Endometrial microvascular endothelial cells (primary cell): ENCODE measurements around the gene YPEL2. TPM values are rescaled to one million over a fixed set of nuclear protein-coding genes. Genes with fewer than 3 reads are reported as not detected.

Experiments
- in situ Hi-C: cut with HindIII; loops from 2 replicates; pipeline ENCODE4 v1.10.0; 2017; ENCODE audit warnings: low sequenced_read_pairs, low pct_unique_long_range_greater_than_20kb; ENCODE audit errors: inconsistent ontology term
- total RNA-seq: library from RNA; depleted of rRNA; stranded (reverse); fragments of >200 nt; gene quantifications from one replicate; pipeline ENCODE4 v1.2.3, GENCODE V29; 2015; ENCODE audit errors: inconsistent ontology term

Gene YPEL2
- total RNA-seq, 1 donor from 2014 or later, result 15.0 TPM

DNA sequence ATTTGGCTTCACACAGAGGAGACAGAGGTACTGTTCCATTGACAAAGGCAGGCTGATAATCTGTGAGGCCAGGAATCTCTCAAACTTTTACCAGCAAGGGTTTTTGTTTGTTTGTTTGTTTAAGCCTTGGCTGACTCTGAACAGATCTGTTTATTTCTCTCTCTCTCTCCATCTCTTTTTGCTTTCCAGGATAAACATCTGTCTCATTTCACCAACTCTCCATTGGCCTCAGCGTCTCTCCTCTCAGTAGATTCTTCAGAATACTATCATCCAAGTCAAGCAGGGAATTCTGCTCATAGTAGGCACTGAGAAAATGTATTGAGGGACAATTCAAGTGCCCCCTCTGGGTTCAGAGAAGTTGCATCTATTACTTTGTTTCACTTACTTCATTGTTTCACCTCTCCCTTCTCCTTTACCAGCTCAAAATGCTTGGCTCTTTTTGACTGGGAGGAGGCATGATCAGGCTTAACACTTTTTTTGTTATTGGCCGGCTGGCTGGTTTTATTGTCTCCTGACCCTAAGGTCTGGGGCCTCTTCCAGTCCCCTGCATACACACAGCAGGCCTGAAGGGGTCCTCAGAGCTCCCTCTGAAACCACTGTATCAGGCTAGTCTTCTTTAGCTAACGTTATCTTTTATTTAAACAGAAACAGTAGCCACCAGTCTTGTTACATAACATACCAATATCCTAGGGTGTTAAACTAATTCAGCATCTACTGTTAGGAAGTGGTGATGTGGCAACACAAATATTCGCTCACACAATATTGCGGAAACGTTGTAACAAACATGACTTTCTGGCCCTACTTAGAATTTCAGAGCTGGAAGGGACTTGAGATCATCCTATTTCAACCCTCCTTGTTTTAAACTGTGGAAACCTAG, 2.0 kb upstream of the YPEL2 start:
- in situ Hi-C loops, result loop anchor here (5.0 kb wide), 1 partner anchor 98 kb away; no protein-coding TSS in a partner anchor

DNA sequence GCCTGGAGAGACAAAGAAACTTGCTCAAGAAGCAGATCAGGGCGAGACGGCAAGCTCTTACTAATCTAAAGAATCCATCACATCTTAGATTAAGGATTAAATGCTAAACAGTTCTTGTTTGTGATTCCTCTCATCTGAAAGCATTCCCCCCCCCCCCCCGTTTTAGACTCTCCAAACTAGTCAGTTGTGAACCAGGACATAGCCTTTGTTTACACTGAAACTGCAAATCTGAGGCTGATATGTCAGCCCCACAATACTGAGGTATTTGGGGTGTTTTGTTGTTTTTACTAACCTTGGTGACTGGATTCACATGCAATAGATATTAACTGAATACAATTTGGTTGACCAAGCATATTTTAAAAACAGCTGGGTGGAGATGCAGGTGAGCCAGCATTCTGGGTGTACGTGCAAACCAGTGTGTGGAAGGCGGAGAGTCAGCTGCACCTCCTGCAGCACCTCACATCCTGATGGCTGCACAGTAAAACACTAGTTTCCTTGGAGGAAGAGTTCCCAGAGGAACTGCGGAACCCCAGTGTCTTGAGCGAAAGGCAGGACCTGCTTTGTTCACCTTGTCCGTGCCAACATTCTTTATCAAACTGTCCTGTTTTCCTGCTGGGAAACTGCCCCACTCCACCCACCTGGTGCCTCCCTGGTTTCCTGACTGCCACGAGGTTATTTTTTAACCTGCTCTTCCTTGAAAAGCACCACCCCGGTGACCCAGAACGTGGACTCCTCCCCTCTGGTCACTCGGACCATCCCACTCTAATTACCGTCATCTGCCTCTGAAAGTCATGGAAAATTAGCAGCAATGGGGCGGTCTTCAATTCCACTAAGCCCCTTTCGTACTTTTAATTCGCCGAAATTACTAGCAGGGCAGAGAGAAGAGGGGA, 1.2 kb upstream of the YPEL2 start:
- in situ Hi-C loops, result loop anchor here (5.0 kb wide), 1 partner anchor 97 kb away; no protein-coding TSS in a partner anchor

DNA sequence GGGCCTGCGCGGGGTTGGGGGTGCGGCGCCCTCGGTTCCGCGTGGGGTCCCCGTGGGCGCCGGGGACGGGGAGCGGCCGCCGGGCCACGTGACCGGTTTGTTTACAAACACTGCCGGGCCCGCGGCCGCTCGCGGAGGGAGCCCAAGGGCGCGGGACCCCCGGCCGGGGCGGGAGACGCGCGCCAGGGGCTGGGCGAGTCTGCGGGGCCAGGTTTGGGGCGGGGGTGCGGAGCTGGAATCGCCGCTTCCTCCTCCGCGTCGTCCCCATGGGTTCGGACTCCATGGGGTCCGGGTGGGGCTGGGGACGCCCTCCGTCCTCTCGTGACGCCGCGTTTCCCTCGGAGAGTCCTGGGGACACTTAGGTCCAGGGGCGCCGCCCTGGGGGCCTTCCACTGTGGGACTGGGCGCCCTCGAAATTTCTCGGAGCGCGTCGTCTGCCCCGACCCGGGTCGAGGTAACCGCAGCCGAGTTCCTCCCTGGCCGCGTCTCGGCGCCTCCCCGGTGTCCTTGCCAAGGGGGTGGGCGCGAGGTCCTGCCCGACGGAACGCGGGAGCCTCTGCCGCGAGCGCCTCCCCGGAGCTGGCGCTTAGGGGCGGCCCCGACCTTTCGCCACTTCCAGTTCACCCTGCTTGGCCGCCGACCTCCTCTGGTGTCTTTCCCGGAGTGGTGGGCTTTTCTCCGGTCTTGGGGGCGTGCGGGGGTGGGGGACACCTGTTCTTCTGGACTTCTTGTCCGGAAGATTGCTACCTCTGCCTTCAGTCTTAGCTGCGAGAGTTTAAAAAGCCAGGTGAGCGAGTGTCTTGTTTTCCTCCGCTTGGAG, 684 bp downstream of the YPEL2 start:
- in situ Hi-C loops, result loop anchor here (5.0 kb wide), 1 partner anchor 95 kb away; no protein-coding TSS in a partner anchor

DNA sequence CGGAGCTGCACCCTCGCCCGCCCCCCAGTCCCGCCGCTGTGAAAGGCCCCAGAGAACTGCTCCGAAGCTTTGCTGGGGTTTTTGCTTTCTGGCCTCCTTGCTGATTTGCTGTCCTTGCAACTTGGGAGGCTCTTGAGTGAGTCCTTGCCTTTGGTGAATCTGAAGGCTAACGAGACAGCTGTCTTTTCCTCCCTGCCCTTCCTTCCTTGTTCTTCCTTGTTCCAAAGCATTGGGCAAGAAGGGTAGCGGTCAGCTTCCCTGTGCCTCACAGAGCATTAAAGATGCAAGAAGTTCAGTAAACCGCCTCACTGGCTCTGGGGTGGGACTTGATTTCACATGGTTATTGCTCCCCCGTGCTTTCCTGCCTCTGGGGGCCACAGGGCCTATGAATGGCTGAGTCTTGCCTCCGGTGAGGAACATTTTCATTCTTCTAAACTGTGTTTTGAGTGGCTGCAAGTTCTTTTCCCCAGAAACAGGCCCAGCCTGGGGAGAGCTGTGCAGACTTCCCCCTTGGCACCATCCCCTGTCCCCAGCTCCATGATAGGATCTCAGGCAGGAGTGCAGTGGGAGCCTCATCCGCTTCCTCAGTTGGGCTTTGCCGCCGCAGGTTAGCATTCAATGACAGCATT, 1.4 kb downstream of the YPEL2 start:
- in situ Hi-C loops, result loop anchor here (5.0 kb wide), 1 partner anchor 94 kb away; no protein-coding TSS in a partner anchor

DNA sequence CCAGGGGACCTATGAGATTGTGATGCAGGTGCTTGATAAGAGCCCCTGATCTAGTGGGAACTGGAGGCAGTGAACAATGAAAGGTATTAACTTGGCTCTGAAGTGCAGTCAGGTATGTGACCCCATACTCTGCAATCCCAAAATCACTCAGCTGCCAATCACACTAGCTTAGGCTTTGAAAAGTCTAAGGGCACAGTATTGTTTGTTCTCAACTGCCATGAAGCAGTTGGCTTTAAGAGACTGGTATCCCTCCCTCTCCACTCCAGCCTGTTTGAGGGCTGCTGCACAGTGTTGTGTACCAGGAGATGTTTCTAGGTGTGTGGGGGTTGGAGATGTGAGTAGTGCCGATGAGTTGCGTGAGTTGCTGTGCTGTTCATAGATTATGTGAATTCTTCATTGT, 2.4 kb downstream of the YPEL2 start:
- in situ Hi-C loops, result loop anchor here (5.0 kb wide), 1 partner anchor 93 kb away; no protein-coding TSS in a partner anchor

DNA sequence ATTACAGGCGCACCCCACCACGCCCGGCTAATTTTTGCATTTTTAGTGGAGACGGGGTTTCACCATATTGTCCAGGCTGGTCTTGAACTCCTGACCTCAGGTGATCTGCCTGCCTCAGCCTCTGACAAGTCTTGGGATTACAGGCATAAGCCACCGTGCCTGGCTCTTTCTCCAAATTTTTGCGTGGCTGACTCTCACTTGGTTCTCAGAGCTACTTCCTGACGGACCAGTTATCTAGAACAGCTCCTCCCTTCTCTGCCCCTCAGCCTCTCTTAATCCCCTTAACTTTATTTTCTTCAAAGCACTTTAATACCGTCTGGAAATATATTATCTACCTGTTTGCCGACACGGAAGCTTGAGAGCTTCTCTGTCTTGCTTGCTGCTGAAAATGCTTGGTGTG, 4.2 kb downstream of the YPEL2 start:
- in situ Hi-C loops, result no loop called here

DNA sequence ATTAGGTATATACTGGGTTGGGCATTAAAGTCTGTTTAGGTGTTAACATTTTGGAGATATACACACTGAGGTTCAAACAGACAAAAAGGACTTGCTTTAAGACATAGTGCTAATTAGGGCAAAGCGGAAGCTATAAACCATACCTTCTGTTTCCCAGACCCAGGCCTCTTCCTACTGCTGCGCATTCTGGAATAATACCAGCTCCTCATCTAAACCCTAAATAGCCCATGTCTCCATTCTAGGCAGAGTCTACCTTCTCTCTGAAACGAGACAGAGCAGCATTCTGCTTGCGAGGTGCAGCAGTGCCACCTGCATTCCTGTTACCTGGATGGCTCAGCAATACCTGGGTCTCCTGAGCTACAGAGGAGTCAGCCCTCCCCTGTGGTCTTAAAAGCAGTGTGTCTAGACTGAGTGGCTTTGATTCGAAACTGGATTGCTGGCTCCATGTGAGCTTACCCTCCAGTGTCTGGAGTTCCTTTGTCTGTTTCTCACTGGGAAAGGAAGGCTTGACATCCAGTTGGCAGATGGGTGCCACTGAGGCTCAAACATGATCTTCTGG, 6.4 kb downstream of the YPEL2 start:
- in situ Hi-C loops, result no loop called here

DNA sequence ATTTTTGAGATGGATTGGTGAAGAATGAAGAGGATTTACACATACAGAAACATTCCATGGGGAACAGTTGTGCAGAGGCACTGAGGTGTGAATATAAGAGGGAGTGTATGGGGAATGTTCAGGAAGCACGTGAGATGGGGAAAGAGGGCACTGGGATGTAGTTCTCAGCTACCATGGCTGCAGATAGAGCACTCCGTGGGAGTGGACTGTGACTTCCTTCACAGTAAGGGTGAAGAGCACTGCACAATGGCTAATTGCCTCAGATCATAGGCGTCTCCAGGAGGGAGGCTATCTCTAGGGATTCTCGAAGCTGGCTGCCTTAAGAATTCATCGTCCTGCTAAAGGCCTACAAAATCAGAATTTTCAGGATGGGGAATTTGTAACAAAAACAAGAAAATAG, 7.0 kb downstream of the YPEL2 start:
- in situ Hi-C loops, result no loop called here

DNA sequence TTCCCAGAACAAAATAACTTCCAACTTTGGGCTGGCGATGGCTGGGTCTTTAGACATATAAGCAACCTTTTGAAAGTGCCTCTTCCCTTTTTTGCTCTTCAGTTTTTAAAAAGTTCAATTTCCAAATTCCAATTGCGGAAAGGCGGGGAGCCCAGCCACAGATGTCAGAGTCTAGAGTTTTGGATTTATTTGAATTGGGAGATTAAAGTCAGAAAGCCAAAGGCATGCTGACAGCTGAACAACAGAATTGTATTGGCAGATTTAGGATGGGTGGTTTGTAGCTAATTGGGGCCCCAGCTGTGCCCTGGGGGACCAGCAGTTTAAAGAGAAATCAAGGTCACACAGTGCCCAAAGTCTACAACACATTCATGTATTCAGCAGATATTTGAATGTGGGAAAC, 10.5 kb downstream of the YPEL2 start:
- in situ Hi-C loops, result no loop called here

DNA sequence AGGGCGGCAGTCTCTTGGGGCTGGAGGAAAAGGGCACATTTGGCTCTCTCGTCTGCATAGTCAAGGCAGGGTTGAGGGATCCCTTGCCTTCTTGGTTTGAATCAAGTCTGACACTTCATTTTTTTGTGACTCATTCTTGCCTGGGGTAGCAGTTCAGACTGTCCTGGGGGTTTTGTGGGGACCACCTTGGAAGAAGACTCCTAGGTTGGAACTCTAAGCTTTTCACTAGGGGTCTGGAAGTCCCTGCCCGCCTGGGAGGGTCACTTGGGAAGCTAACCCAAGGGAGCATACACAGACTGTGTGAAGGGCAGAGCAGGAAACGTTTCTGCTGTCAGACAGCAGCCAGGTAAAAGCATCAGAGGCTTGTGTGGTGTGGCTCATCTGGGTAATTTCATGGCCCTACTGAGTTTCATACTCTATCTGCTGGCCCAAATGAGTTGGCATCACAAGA, 11.3 kb downstream of the YPEL2 start:
- in situ Hi-C loops, result no loop called here

DNA sequence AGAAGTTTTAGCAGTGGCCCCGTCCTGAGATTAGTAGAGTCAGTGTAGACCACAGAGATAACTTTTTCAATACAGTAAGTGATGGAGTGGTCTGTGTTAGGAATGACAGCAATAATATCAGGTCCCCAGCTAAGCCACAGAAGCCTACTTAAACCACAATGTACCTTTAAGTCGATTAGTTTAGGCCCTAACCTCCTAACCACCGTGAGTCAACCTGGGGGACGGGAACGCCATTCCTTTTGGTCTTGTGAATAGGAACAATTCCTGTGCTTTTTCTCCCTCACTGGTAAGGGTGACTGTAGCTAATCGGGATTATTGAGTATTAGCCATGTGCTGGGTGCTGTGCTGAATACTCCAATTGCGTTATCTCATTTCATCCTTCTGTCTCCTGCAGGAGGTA, 14.0 kb downstream of the YPEL2 start:
- in situ Hi-C loops, result no loop called here

DNA sequence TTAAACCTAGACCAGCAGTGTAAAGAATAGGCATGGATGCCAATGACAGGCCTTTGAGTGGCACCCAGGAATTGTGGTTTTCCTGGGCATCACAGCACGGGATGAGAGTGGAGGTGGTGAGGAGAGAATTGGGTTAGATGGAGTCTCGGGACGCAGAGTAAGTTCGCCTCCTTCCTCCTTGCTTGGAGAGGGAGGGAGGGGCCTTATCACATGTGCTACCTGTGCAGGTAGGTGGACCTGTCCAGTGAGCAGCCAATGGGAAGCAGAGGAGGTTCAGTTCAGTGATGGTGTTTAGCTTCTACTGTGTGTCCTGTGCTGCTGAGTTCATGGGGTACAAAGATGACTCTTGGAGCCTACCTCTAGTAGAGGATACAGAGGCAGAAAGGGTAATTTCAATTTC, 14.9 kb downstream of the YPEL2 start:
- in situ Hi-C loops, result no loop called here

DNA sequence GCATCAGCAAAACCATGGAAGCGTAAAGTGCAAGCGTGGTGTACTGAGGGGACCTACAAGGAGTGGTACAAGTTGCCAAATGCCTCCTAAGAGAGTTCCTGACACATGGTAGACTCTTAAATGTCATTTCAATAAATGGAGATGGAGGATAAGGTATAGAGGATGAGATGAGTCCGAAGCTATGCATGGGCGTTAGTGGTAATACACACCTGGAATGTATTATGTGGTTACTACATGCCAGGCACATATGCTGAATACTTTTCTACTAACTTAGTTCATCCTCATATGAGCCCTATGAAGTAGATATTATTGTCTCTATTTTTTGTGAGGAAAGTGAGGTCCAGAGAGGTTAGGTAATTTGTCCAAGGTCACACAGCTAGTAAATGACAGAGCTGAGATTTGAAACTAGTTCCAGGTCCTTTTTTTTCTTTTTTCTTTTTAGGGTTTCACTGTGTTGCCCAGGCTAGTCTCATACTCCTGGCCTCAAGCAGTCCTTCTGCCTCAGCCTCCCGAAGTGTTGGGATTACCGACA, 15.5 kb downstream of the YPEL2 start:
- in situ Hi-C loops, result no loop called here

DNA sequence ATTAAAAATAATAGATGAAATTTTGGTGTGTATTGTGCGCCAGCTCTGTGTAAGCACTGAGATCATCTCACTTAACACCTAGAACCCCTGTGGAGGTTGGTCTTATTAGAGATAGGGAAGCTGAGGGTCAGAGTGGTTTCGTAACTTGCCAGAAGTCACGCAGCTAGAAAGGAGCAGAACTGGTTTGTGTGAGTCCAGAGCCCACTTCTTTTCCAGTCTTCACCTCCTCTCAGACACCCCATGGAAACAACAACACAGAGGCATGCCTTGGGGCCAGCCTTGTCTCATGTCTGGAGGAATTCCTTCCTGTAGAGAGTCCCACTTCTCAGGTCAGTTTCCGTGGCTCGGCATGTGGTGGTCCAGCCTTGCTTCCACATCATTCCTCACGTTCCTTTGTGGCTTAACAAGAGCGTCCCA, 16.5 kb downstream of the YPEL2 start:
- in situ Hi-C loops, result no loop called here

DNA sequence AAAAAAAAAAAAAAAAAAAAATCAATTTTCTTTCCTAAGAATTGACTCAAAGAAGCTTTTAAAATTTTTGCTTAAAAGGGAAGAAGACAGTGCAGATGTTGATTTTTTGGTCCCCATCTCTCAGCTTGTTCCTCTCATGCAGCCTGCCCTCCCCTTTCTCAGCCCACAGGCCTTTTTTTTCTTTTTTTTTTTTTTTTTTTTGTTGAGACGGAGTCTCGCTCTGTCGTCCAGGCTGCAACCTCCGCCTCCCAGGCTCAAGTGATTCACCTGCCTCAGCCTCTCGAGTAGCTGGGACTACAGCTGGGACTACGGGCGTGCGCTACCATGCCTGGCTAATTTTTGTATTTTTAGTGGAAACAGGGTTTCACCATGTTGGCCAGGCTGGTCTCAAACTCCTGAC, 17.7 kb downstream of the YPEL2 start:
- in situ Hi-C loops, result no loop called here

DNA sequence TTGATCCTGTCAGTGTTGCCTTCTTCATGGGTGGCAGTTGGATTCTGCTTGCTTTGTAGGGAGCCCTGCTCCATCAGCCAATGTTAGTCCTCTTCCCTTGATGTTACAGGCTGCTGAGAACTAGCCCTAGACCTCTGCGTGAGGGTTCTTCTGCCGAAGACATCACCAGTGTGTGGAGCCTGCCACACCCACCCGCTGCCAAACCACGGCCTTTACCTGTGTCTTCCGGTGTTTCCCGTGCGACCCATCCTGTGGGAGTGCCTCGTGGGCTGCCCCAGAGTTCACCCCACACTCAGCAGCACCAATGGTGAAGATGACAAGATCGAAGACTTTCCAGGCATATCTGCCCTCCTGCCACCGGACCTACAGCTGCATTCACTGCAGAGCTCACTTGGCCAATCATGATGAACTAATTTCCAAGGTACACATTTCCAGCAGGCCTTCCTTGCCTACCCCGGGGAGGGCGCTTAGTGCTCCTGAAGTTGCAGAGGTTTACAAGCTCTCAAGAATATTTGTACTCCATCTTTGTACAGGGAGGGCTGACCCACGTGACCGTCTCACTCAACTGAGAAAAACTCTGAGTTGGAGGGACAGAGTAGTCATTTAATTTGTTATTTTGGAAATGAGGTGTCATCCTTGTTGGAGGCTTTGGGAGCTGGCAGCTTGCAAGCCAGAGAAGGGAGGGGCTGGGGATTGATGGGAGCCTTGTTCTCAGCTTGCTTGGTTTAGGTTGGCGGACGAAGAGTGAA, 21.8 kb downstream of the YPEL2 start:
- in situ Hi-C loops, result no loop called here
